Activated CD4-positive, CD25-positive, alpha-beta regulatory T cell treated with anti-CD3 and anti-CD28 coated beads, Interleukin-2, amount 50 U/mL, for 16 hours (primary cell): ENCODE measurements around the gene TIMM44.
"Not testable (repeated sequence)": the region's sequence is repeated elsewhere in the genome, so short reads cannot be mapped to it uniquely, and the experiment has no call there.

Source experiments
- DNase-seq: peaks from one replicate; pipeline ENCODE4 v3.0.0-alpha.2; 2020; ENCODE audit warnings: low read depth, low spot score

TIMM44 gene

GRCh38 chr19:7900931-7901330, 42.5 kb downstream of the TIMM44 start:
- DNase-seq, result no peak

DNA sequence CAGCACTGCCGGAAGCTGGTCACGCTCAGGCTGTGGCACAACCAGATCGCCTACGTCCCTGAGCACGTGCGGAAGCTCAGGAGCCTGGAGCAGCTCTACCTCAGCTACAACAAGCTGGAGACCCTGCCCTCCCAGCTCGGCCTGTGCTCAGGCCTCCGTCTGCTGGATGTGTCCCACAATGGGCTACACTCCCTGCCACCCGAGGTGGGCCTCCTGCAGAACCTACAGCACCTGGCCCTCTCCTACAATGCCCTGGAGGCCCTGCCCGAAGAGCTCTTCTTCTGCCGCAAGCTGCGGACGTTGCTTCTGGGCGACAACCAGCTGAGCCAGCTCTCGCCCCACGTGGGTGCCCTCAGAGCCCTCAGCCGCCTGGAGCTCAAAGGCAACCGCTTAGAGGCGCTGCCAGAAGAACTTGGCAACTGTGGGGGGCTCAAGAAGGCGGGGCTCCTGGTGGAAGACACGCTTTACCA, 43.0 kb downstream of the TIMM44 start:
- DNase-seq, result no peak

DNA sequence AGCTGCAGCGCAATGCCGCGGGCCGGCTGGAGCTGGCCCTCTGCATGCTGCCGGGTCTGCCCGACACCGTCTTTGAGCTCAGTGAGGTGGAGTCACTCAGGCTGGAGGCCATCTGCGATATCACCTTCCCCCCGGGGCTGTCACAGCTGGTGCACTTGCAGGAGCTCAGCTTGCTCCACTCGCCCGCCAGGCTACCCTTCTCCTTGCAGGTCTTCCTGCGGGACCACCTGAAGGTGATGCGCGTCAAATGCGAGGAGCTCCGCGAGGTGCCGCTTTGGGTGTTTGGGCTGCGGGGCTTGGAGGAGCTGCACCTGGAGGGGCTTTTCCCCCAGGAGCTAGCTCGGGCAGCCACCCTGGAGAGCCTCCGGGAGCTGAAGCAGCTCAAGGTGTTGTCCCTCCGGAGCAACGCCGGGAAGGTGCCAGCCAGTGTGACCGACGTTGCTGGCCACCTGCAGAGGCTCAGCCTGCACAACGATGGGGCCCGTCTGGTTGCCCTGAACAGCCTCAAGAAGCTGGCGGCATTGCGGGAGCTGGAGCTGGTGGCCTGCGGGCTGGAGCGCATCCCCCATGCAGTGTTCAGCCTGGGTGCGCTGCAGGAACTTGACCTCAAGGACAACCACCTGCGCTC, 43.6 kb downstream of the TIMM44 start:
- DNase-seq, result no peak

DNA sequence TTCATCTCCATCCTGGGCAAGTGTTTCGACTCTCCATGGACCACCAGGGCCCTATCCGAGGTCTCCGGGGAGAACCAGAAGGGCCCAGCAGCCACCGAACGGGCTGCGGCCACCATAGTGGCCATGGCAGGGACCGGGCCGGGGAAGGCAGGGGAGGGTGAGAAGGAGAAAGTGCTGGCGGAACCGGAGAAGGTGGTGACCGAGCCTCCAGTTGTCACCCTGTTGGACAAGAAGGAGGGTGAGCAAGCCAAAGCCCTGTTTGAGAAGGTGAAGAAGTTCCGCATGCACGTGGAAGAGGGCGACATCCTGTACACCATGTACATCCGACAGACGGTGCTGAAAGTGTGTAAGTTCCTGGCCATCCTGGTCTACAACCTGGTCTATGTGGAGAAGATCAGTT, 44.5 kb downstream of the TIMM44 start:
- DNase-seq, result no peak

DNA sequence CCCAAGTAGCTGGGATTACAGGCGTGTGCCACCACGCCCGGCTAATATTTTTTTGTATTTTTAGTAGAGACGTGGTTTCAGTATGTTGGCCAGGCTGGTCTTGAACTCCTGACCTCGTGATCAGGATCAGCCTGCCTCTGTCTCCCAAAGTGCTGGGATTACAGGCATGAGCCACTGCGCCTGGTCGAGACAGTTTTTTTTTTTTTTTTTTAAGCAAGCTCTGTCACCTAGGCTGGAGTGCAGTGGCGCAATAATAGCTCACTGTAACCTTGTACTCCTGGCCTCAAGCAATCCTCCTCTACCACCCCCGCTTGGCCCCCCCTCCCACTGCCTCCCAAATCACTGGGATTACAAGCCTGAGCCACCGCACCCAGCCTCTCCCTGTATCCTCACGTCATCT, 46.2 kb downstream of the TIMM44 start:
- no peak for DNase-seq

DNA sequence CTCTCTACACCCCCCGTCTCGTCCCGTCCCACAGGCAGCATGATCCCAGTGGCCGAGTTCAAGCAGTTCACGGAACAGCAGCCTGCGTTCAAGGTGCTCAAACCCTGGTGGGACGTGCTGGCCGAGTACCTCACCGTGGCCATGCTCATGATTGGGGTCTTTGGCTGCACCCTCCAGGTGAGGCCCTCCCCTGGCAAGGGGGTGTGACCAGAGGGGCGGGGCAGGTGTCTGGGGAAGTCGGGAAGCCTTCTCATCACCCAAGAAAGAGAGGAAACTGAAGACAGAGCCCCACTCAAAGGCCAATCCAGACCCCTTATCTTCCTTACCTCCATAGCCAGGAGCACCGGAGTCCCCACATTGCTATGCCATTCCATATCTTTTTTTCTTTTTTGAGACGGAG, 47.9 kb downstream of the TIMM44 start:
- DNase-seq, result no peak

- DNase-seq, result no peak
These were observed 48.7 kb downstream of the TIMM44 start for GRCh38 chr19:7894612-7895309.

- not testable (repeated sequence) for DNase-seq
These were observed 49.9 kb downstream of the TIMM44 start for GRCh38 chr19:7893362-7894101.

- DNase-seq, result no peak
These were observed 54.6 kb downstream of the TIMM44 start for GRCh38 chr19:7888826-7889217.

DNA sequence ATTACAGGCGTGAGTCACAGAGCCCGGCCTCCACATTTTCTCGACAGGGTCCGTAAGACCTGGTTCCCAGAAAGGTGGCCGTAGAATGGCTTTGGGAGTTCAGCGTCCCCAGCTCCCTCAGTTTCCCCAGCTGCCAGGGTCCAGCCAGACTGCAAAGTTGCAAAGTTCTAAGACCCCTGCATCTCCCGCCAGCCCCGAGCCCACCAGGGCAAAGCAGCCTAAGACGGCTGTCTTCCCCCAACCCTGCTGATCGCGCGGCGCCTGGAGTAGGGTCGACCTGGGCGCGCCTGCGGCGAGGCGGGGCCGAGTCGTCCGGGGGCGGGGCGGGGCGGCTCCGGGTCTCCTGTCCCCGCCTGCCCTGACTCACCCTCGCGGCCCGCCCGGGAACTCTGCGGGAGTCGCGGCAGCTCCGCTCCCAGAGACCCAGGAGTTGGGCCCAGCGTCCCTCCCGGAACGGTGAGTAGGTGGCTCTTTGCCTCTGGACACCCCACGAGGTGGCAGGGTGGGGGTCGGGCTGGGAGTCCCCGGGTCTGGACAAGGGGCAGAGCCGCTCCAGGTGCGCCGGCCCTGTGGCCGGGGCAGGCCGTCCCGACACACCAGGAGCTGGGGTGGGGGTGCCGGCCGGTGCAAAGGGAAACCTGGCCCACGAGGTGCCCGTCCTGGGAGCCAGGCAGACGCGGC, 55.2 kb downstream of the TIMM44 start, which contains the start of gene LRRC8E:
LRRC8E (plus strand) TSS at position 366 of the 681 bp plus-strand sequence. CDS start 7,094 bp downstream, outside the sequence.
- DNase-seq, result no peak

DNA sequence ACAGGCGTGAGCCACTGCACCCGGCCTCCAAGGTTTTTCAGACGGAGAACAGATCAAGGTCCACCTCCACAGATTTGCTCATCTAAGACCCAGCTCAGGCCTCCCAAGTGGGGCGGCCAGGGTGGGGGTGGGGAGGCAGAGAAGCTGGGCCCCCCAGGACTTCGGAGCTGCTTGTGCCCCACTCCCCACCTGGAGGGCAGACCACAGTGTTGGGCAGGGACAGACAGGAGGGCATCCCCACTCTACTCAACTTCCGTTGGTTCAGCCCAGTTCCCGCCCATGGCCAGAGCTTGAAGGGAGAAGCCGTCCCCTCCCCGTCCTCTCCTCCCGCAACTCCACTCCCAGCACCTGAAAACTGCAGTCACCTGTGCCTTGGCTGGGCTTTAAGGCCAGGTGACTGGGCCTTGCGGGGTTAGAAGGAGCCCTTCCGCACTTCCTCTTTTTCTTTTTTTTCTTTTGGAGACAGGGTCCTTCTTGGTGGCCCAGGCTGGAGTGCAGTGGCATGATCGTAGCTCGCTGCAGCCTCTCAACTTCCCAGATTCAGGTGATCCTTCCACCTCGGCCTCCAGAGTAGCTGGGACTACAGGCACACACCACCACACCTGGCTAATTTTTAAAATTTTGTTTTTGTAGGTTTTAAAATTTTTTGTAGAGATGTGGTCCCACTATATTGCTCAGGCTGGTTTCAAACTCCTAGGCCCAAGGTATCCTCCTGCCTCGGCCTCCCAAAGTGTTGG, 55.9 kb downstream of the TIMM44 start:
- DNase-seq, result no peak

DNA sequence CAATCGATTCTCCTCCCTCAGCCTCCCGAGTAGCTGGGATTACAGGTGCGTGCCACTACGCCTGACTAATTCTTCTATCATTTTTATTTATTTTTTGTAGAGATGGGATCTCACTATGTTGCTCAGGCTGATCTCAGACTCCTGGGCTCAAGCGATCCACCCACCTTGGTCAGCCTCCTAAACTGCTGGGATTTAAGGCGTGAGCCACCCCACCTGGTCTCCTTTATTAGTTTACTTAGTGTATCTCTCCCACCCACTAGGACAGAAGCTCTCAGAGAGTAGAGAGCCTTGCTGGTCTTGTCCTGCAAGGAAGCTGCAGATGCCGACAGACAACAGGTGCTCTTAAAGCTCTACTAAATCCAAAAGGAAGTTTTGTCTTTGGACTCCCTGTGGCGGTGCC, 57.6 kb downstream of the TIMM44 start:
- no peak for DNase-seq

GRCh38 chr19:7883796-7884570, 59.5 kb downstream of the TIMM44 start:
- DNase-seq, result no peak

- no peak for DNase-seq
These were observed 60.4 kb downstream of the TIMM44 start for GRCh38 chr19:7883105-7883504.

GRCh38 chr19:7881910-7882309, 61.6 kb downstream of the TIMM44 start:
- no peak for DNase-seq

- no peak for DNase-seq
These were observed 63.6 kb downstream of the TIMM44 start for GRCh38 chr19:7879836-7880235.

DNA sequence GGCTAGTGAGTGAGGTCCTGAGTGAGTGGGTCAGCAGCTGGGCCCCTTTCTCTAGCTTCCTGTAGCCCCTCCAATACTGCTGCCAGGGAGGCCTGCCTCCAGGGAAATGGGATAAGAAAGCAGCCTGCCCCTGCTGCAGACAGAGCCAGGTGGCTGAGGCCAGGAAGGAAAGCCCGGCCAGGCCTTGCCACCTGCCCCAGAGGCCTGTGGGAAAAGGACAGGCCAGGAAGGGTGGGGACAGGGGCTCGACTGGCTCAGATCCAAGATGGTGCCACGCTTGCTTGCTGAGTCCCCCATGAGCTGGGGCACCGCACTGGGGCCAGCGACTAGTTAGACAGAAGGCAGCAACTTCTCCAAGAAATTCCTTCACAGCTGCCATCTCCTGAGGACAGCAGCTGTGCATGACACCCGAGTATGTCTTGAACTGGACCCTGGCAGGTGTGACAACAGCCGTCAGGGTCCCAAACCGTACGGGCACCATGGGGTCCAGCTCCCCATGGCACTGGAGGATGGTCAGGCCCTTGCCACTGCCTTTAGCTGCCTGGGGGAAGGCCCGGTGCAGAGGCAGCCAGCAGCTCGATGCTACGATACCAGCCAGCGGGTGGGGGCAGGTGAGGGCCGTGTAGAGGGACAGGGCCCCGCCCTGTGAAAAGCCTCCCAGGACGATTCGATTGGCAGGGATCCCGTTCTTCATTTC, 64.2 kb downstream of the TIMM44 start:
- no peak for DNase-seq

GRCh38 chr19:7877249-7877836, 66.1 kb downstream of the TIMM44 start:
- no peak for DNase-seq
